Measurements from ENCODE around the gene TRPV4.

TRPV4 gene

GRCh38 chr12:109793826-109794501, 39.2 kb downstream of the TRPV4 start:
- Histone ChIP-seq H3K27ac (no peak overlapping the region), H3K9me3 (no peaks in the 10 kb centered on the region), H3K4me1 (ENCODE audit: control insufficient read depth in 1 of 2, insufficient read depth in 1 of 2, low read depth in 1 of 2, low read length in 1 of 2) (no peaks in the 10 kb centered on the region), H3K4me3 (ENCODE audit: low read depth in 1 of 2, low read length in 1 of 2) (no peak overlapping the region), H3K36me3 (no peaks in the 10 kb centered on the region), H3K27me3 (peaks cover 8% of the 10 kb centered on the region)
- TF ChIP-seq CTCF (IDR thresholded peaks at IDR 0.05) = no peak

- TF ChIP-seq CTCF (IDR thresholded peaks at IDR 0.05) = no peak
- Histone ChIP-seq H3K36me3 (no peaks in the 10 kb centered on the region), H3K9me3 (no peaks in the 10 kb centered on the region), H3K4me3 (ENCODE audit: low read depth in 1 of 2, low read length in 1 of 2) (no peak overlapping the region), H3K27me3 (peaks cover 8% of the 10 kb centered on the region), H3K4me1 (ENCODE audit: control insufficient read depth in 1 of 2, insufficient read depth in 1 of 2, low read depth in 1 of 2, low read length in 1 of 2) (no peaks in the 10 kb centered on the region), H3K27ac (no peak overlapping the region)
Observed at GRCh38 chr12:109793411-109793810, 39.8 kb downstream of the TRPV4 start.

GRCh38 chr12:109792992-109793391, 40.2 kb downstream of the TRPV4 start:
- Histone ChIP-seq H3K27ac (no peak overlapping the region), H3K4me3 (ENCODE audit: low read depth in 1 of 2, low read length in 1 of 2) (no peak overlapping the region), H3K36me3 (no peaks in the 10 kb centered on the region), H3K9me3 (no peaks in the 10 kb centered on the region), H3K27me3 (peaks cover 8% of the 10 kb centered on the region), H3K4me1 (ENCODE audit: control insufficient read depth in 1 of 2, insufficient read depth in 1 of 2, low read depth in 1 of 2, low read length in 1 of 2) (no peaks in the 10 kb centered on the region)
- TF ChIP-seq CTCF (IDR thresholded peaks at IDR 0.05) = no peak

- no peaks in the 10 kb centered on the region for H3K27me3 ChIP-seq
Observed at GRCh38 chr12:109789526-109790048, 43.6 kb downstream of the TRPV4 start.

GRCh38 chr12:109786799-109787198, 46.4 kb downstream of the TRPV4 start:
- H3K9me3 ChIP-seq = no peaks in the 10 kb centered on the region
- H3K27ac ChIP-seq = no peak overlapping the region
- H3K36me3 ChIP-seq = no peaks in the 10 kb centered on the region
- no peak for TF ChIP-seq CTCF (IDR thresholded peaks at IDR 0.05)
- no peak overlapping the region for H3K4me3 ChIP-seq (ENCODE audit: low read depth in 1 of 2, low read length in 1 of 2)
- no peaks in the 10 kb centered on the region for H3K27me3 ChIP-seq
- no peaks in the 10 kb centered on the region for H3K4me1 ChIP-seq (ENCODE audit: control insufficient read depth in 1 of 2, insufficient read depth in 1 of 2, low read depth in 1 of 2, low read length in 1 of 2)

More at GRCh38 chr12:109789526-109790048, 43.6 kb downstream of the TRPV4 start:
- no peak overlapping the region for H3K4me3 ChIP-seq (ENCODE audit: low read depth in 1 of 2, low read length in 1 of 2)
- TF ChIP-seq CTCF (IDR thresholded peaks at IDR 0.05) = no peak
- no peaks in the 10 kb centered on the region for H3K36me3 ChIP-seq
- no peak overlapping the region for H3K27ac ChIP-seq
- H3K9me3 ChIP-seq = no peaks in the 10 kb centered on the region
- no peaks in the 10 kb centered on the region for H3K4me1 ChIP-seq (ENCODE audit: control insufficient read depth in 1 of 2, insufficient read depth in 1 of 2, low read depth in 1 of 2, low read length in 1 of 2)

Measured in neutrophil (primary cell).